ENCODE data around the gene PPIF.
A peak's percentile ranks its signal among the peaks of the same experiment; 100 is the strongest.
"Not testable (repeated sequence)": the region's sequence is repeated elsewhere in the genome, so short reads cannot be mapped to it uniquely, and the experiment has no call there.

The PPIF gene

DNA sequence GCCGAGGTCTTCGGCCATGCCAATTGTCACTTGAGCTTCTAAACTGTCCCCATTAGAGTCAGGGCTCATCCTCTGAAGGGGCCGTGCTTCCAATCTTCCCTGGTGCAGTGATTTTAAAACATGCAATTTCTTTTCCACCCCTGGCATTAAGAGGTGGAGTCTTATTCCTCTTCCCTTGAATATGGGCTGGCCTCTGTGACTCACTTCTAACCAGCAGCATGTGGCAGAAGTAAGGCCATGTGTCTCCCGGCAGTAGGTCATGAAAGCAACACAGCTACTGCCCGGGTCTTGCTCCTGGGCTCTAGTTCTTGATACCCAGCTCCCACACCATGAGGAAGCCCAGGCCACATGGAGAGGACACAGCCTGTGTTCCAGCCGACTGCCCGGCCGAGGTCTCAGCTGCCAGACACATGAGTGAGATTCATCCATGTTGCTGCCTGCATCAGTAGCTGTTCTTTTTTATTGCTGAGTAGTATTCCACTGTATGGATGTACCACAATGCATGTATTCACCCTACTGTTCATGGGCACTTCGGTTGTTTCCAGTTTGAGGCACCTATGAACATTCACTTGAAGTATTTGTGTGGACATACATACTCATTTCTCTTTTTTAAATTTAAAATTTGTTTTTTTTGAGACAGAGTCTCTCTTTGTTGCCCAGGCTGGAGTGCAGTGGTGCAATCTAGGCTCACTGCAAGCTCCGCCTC is 14.5 kb upstream of the PPIF start:
- DNase-seq, result not testable (repeated sequence)

DNA sequence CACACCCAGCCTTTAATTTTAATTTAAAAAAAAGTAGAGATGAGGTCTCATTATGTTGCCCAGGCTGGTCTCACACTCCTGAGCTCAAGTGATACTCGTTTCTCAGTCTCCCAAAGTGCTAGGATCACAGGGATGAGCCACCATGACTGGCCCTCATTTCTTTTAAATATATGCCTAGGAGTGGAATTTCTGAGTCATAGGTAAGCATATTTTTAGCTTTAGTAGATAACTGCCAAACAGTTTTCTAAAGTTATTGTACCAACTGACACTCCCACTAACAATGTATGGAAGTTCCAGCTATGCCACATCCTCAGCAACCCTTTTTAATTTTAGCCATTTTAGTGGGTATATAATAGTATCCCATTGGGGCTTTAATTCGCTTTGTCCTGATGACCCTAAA is 13.8 kb upstream of the PPIF start:
- DNase-seq, result no peak

DNA sequence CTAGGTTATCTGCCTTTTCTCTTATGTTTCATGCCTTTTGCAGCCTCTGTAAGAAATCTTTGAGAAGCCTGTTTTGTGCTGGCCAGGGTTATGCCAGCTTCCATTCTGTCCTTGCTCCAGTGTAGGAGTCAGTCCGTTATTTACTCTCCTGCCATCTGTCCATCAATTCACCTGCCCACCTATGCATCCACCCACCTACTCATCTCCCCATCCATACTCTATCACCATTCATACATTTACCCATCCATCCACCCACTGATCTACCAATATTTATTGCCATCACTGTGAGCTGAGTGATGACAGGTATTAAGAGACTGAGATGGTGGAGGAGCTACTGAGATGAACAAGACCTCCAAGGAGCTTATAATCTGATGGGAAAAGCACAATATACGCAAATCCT is 12.7 kb upstream of the PPIF start:
- no peak for DNase-seq

DNA sequence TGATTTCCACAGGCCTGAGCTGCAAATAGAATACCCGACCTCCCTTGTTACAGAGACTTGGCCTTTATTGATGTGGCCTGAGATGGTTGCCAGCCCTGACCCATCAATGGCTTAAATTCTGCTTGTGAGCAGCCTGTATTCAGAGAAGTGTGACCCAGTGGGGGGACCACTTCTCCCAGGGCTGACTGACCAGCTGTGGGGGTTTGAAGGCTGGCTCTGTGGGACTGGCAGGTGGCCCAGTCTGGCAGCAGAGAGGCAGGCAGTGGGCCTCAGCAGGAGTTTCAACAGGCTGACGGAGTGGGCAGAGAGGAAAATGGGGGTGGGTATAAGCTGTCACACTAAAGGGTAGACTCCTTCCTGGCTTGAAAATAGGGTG is 12.2 kb upstream of the PPIF start:
- no peak for DNase-seq

DNA sequence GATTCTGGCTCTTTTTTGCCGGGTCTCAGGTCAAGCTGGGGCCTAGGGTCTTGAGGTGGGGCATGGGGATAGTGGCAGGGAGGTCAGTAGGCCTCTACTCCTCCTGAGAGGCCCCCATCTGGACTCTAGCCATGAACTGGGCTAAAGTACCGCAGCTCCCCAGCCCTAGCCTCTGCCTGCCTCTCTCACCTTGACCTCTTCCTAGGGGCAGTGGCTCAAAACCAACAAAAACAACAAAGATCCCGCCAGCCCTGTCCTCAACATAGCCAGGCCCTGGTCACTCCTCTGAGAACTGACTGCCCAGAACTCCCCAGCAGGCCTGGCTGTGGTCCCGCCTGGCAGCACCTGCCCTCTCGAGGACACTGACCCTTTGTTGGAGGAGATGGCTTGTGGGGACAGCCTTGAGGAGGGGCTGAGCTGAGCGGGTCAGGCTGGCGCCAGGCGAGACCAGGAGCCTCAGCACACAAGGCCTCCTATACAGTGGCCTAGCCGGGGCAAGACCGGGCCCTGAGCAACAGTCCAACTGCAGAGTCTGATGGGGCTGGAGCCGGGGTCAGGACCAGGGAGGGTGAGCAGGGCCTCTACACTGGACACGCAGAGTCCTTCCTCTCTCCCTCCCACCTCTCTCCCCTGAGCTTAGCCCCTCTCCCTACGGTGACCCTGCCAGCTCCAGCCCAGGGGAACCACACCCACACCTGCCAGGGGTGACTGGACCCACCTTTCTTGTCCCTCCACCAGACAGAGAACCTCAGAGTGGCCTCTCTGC is 11.6 kb upstream of the PPIF start:
- DNase-seq, result no peak

DNA sequence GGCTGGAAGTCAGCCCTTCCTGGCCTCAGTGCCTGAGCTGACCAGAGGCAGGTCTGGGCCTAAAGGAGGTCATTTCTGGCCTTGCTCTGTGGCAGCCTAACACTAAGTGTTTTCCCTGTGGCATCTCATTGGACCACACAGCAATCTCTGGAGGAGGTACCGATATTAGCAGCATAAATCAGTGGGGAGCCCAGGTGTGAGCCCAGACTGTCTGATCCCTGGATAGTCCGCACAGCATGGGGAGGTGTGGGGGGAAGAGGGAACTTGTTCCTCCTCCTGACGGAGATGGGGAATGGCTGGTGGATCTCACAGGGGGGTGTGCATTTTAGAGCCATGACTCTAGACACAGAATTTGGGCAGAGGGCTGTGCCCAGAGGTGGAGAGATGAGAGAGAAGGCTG is 11.0 kb upstream of the PPIF start:
- no peak for DNase-seq

DNA sequence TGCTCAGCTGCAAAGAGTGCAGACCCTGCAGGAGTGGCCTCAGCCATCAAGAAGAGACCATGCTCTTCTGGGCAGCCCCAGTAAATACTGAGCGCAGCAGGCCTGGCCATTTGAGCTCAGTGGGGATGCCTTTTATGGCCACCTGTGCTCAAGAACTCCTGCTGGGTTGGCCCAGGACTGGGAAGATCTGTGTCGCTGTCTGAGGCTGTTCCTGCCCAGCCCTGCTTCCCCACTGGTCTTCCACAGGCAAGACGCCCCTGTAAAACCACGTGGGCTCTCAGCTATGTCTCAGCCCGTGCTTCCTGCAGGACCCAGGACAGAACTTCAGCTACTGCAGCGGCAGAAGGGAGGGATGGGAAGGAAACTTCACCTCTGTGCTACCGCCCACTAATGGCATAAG is 10.5 kb upstream of the PPIF start:
- no peak for DNase-seq

- not testable (repeated sequence) for DNase-seq
Measured at GRCh38 chr10:79337783-79338469, 9.3 kb upstream of the PPIF start.

DNA sequence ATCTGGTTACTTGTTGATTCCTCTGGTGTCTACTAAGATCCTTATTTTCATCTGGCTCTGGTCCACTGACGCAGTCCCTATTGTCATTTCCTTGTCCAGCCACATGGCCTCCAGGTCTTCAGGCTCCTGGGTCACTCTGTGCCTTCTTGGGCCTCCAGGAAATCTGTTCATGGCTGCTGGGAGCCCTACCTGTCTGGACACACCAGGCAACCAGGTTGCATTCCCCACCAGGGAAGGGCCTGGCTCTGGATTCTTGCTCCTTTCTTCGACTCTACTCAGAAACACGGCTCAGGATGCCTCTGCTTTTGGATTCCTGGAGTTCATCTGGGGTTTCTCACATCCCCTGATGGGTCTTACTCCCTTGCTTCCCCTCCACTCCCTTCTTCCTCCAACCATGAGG is 8.0 kb upstream of the PPIF start:
- DNase-seq, result no peak

DNA sequence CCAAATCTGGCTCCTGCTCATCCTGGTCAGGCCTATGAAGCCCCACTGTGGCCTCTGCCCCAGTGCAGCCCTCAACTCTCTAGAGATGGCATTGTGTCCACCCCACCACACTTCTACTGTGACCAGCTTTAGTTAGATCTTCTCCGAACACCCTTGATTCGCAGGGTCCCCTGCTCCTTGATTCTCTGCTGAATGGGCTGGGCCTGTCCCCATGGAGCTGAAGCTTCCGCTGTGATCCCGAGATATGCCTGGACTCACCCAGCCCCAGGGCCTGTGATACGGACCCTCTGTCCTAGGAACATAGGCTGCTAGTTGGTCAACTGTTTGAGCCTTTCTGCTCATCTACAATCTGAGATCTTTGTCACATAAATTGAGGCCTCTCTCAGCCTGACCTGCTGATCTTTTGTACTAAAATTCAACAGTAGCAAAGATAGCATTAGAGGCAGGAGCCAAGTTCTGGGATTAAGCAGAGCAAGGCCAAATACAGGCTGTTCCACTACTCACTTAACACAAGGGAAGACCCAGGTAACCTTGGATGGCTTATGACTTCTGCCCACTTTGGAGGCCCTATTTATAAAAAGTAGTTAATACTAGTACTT is 6.5 kb upstream of the PPIF start:
- no peak for DNase-seq

DNA sequence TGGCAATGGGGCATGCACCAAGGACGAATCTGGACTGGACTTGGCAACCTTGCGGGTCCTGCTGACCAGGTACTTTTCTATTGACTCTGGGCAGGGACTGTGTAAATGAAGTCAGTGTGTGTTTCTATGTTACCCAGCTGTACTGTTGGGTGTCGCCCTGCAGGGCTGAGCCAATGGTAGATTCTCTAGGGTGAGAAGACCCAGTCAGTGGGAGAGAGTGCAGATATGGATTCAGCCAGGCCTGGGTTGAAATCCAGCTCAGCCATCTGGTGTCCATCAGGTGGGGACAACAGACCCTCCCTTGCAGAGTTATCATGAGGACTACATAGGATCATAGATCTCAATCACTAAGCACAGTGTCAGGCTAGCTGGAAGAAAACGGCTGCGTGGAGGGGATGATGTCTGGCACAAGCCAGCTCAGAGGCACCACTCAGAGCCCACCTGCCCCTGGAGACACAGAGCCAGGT is 4.9 kb upstream of the PPIF start:
- no peak for DNase-seq

- no peak for DNase-seq
Measured at GRCh38 chr10:79342811-79343561, 4.3 kb upstream of the PPIF start.

- no peak for DNase-seq
Measured at GRCh38 chr10:79344502-79345195, 2.6 kb upstream of the PPIF start.

- DNase-seq, result peak; percentile 57
Measured at GRCh38 chr10:79345241-79346011, 1.8 kb upstream of the PPIF start.

GRCh38 chr10:79346012-79346340 is 1.3 kb upstream of the PPIF start:
- DNase-seq, result no peak

GRCh38 chr10:79346388-79347225 is 662 bp upstream of the PPIF start:
- no peak for DNase-seq

GRCh38 chr10:79347894-79348639 is 798 bp downstream of the PPIF start:
- DNase-seq, result peak; percentile 48

DNA sequence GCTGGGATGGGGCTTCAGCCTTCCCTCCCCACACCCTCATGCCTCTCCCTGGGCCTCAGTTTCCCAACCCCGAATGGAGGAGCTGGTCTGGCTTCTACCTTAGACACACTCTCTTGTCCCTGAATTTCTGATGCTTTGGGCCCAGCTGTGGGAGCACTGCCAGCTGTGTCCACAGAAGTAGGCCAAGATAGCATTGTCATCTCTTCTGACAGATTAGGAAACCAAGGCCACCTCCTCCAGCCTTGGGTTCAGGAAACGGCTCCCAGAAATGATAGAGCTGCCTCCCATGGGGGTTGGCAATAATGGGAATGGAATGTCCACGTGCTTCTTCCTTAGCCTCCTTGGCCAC is 1.3 kb downstream of the PPIF start:
- DNase-seq, result no peak

DNA sequence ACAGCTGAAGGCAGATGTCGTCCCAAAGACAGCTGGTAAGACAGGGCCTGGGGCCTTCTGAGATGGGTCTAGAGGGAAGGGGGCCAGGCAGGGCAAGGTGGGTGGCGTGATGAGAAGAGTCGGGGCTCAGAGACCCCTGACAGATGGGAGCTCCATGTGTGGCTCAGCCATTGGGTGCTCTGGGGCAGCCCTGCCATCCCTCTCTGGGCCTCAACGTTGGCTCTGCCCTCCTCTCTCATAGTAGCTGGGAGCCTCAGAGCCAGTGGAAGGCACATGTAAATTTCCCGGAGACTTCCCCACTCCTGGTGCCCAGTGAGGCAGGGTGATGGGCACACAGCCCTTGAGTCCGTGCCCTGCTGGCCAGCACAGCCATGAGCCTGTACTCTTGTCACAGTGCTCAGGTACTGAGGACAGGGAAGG is 1.8 kb downstream of the PPIF start:
- no peak for DNase-seq
